Activated T-helper 2 cell treated with anti-CD3 and anti-CD28 coated beads, Interferon-gamma antibody, Interleukin-2, Interleukin-4, amounts not matched to agents 10 μg/mL and 5 μg/mL and 100 μg/mL, durations not matched to agents 14 hours and 24 hours and 36 hours (primary cell): ENCODE data around the gene TMEM191C. TPM values are rescaled to one million over a fixed set of nuclear protein-coding genes. Genes with fewer than 3 reads are reported as not detected.
"Not testable (repeated sequence)": the region's sequence is repeated elsewhere in the genome, so short reads cannot be mapped to it uniquely, and the experiment has no call there.

Experiments
- DNase-seq: peaks from one replicate; pipeline ENCODE4 v3.0.0; 2021; ENCODE audit warnings: low spot score
- H3K27ac Mint-ChIP-seq: one replicate; pipeline ENCODE4 v1.8.0; 2021; ENCODE audit warnings: mixed read lengths
- H3K27me3 Mint-ChIP-seq: one replicate; pipeline ENCODE4 v1.8.0; 2021; ENCODE audit warnings: low read depth, mixed read lengths
- H3K36me3 Mint-ChIP-seq: one replicate; pipeline ENCODE4 v1.8.0; 2021; ENCODE audit warnings: low read depth, mixed read lengths
- H3K4me1 Mint-ChIP-seq: one replicate; pipeline ENCODE4 v1.8.0; 2021; ENCODE audit warnings: low read depth, mixed read lengths
- H3K4me3 Mint-ChIP-seq: one replicate; pipeline ENCODE4 v1.8.0; 2021; ENCODE audit warnings: low read depth, mild to moderate bottlenecking, moderate library complexity, mixed read lengths
- H3K9me3 Mint-ChIP-seq: one replicate; pipeline ENCODE4 v1.8.0; 2021; ENCODE audit warnings: mixed read lengths
- intact Hi-C: fragments of 100-400 bp; cut with micrococcal nuclease; formaldehyde crosslinking; loops from one replicate; pipeline ENCODE4 v1.15.1; 2023
- total RNA-seq: library from RNA; stranded (reverse); gene quantifications from 2 replicates; pipeline ENCODE4 v1.2.3, GENCODE V29; 2022

Gene TMEM191C
- total RNA-seq, 1 donor from 2014 or later, result 0.52 TPM

DNA sequence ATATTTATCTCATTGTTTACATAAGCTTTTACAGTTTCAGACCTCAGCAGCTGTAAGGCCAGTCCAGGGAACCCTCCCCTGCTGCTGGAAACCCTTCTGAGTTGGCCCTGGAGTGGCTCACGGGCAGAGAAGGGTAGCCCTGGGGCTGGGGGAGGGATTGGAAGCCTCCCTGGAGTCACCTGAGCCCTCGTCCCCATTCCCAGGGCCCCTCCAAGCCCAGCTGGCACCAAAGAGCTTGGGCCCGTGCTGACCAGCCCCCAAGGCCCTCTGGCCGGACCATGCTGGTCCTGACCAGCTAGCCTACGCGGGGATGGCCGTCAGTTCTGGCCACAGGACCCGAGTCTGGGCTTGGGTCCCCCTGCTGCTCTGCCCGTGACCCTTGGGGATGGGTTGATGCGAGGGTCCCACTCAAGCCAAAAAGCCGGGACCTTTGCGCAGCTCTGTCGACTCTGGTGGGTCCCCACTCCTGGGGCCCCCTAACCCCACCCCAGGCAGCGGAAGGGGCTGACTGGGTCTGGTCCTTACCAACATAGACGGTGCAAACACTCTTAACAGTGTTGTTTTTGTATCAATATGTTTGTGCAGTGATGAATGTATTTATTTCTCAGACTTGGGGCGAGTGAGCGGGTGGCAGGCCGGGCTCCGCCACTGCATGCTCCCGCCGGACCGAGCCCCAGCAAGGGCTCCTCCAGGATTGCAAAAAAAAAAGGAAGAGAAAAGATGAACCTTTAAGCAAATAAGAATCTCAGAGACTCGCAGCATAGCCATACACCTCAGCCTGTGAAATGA is 17.5 kb upstream of the TMEM191C start:
- Mint-ChIP-seq H3K9me3 (no peaks in the 10 kb centered on the region), H3K27ac (no peak overlapping the region), H3K4me1 (no peaks in the 10 kb centered on the region), H3K4me3 (no peak overlapping the region), H3K27me3 (no peaks in the 10 kb centered on the region), H3K36me3 (peaks cover 3% of the 10 kb centered on the region)
- intact Hi-C loops, result no loop called here
- DNase-seq, result no peak

- H3K27me3 Mint-ChIP-seq, result no peaks in the 10 kb centered on the region
- peaks cover 3% of the 10 kb centered on the region for H3K36me3 Mint-ChIP-seq
- no peaks in the 10 kb centered on the region for H3K4me1 Mint-ChIP-seq
- DNase-seq, result no peak
- intact Hi-C loops, result no loop called here
- no peaks in the 10 kb centered on the region for H3K9me3 Mint-ChIP-seq
- no peak overlapping the region for H3K4me3 Mint-ChIP-seq
- no peak overlapping the region for H3K27ac Mint-ChIP-seq
These were observed 16.8 kb upstream of the TMEM191C start for GRCh38 chr22:21450320-21450831.

DNA sequence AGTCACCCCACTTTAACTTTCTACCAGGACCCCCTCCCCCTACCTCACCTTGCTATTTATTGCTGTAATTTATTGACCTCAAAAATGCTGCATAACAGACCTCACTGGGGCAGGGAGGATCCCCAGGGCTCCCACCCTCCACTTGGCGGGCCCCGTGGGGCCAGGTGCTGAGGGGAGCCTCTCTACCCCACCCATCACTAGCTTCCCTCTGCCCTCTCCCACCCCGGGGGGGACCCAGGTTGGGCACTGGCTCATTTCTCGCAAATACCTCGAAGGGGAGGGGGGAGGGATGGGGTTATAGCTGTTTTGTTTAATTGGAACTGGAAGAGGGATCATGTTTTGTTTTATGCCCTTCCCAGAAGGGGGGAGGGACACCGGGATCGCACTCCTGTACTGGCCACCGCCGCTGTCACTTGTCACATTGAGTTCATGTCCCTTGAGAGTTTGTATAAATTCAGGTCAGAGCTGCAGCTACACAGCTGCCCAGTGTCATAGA is 16.3 kb upstream of the TMEM191C start:
- Mint-ChIP-seq H3K4me3 (no peak overlapping the region), H3K36me3 (peaks cover 3% of the 10 kb centered on the region), H3K27ac (no peak overlapping the region), H3K27me3 (no peaks in the 10 kb centered on the region), H3K4me1 (no peaks in the 10 kb centered on the region), H3K9me3 (no peaks in the 10 kb centered on the region)
- intact Hi-C loops, result no loop called here
- no peak for DNase-seq

GRCh38 chr22:21451545-21452520 is 15.4 kb upstream of the TMEM191C start:
- no peak overlapping the region for H3K27ac Mint-ChIP-seq
- intact Hi-C loops, result no loop called here
- H3K4me3 Mint-ChIP-seq, result no peak overlapping the region
- H3K9me3 Mint-ChIP-seq, result no peaks in the 10 kb centered on the region
- H3K27me3 Mint-ChIP-seq, result no peaks in the 10 kb centered on the region
- no peaks in the 10 kb centered on the region for H3K36me3 Mint-ChIP-seq
- no peaks in the 10 kb centered on the region for H3K4me1 Mint-ChIP-seq
- DNase-seq, result no peak

- H3K4me3 Mint-ChIP-seq, intact Hi-C loops, H3K4me1 Mint-ChIP-seq, H3K27me3 Mint-ChIP-seq, H3K27ac Mint-ChIP-seq, H3K9me3 Mint-ChIP-seq, DNase-seq, H3K36me3 Mint-ChIP-seq: not testable (repeated sequence)
These were observed 14.5 kb upstream of the TMEM191C start for GRCh38 chr22:21452666-21453065.

DNA sequence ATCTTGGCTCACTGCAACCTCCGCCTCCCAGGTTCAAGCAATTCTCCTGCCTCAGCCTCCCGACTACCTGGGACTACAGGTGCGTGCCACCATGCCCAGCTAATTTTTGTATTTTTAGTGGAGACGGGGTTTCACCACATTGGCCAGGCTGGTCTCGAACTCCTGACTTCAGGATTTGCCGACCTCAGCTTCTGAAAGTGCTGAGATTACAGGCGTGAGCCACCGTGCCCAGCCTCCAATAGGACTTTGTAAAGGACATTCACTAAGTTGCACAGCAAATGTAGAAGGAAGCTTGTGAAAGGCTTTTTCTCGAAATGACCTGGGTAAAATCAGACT is 12.2 kb upstream of the TMEM191C start:
- not testable (repeated sequence) for H3K9me3 Mint-ChIP-seq, H3K27me3 Mint-ChIP-seq

DNA sequence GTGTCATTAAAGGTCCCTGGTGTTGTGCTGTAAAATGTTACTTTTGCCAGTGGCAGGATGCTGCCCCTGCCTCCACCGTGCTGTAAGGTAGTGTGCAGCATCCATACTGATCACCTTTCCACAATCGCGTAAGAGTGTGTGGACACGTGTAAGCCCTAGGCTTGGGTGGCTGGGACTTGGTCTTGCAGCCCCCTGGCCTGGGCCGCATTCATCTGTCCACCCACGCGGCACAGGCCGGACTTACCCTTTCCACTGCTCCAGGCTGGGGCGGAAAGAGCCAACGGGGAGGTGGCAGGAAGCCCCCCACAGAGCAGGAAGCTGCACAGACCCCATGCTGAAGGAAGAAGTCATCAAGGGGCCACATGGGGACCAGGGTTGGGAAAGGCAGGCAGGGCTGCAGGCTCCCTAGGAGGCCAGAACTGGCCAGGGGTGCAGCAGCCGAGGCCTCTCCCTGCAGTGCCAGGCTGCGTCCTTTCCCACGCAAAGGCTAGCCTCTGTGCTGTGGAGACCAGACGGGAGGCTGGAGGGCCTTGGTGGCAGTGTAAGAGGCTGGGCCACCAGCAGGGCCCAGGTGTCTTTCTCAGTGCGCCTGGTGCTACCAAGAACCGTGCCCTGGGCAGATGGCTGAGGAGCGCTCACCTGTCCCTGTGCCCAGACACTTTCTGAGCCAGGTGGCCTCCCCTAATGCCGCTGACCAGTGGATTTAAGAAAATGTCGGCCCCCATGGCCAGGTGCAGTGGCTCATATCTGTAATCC is 11.7 kb upstream of the TMEM191C start:
- H3K4me1 Mint-ChIP-seq, result no peaks in the 10 kb centered on the region
- DNase-seq, result no peak

More for the DNA sequence above, 12.2 kb upstream of the TMEM191C start:
- H3K4me3 Mint-ChIP-seq, DNase-seq, H3K36me3 Mint-ChIP-seq, H3K27ac Mint-ChIP-seq, intact Hi-C loops, H3K4me1 Mint-ChIP-seq: not testable (repeated sequence)

GRCh38 chr22:21457023-21457787 is 10.0 kb upstream of the TMEM191C start:
- Mint-ChIP-seq H3K4me1 (no peaks in the 10 kb centered on the region), H3K36me3 (no peaks in the 10 kb centered on the region), H3K27me3 (no peaks in the 10 kb centered on the region), H3K9me3 (no peaks in the 10 kb centered on the region), H3K4me3 (no peak overlapping the region), H3K27ac (no peak overlapping the region)
- DNase-seq, result no peak
- intact Hi-C loops, result no loop called here

More for the DNA sequence above, 11.7 kb upstream of the TMEM191C start:
- H3K4me3 Mint-ChIP-seq, result no peak overlapping the region
- intact Hi-C loops, result no loop called here
- no peaks in the 10 kb centered on the region for H3K27me3 Mint-ChIP-seq
- no peak overlapping the region for H3K27ac Mint-ChIP-seq
- H3K36me3 Mint-ChIP-seq, result no peaks in the 10 kb centered on the region
- H3K9me3 Mint-ChIP-seq, result no peaks in the 10 kb centered on the region

GRCh38 chr22:21462672-21463071 is 4.5 kb upstream of the TMEM191C start:
- H3K9me3 Mint-ChIP-seq, H3K4me3 Mint-ChIP-seq, H3K27me3 Mint-ChIP-seq, DNase-seq, H3K36me3 Mint-ChIP-seq, intact Hi-C loops, H3K4me1 Mint-ChIP-seq, H3K27ac Mint-ChIP-seq: not testable (repeated sequence)

DNA sequence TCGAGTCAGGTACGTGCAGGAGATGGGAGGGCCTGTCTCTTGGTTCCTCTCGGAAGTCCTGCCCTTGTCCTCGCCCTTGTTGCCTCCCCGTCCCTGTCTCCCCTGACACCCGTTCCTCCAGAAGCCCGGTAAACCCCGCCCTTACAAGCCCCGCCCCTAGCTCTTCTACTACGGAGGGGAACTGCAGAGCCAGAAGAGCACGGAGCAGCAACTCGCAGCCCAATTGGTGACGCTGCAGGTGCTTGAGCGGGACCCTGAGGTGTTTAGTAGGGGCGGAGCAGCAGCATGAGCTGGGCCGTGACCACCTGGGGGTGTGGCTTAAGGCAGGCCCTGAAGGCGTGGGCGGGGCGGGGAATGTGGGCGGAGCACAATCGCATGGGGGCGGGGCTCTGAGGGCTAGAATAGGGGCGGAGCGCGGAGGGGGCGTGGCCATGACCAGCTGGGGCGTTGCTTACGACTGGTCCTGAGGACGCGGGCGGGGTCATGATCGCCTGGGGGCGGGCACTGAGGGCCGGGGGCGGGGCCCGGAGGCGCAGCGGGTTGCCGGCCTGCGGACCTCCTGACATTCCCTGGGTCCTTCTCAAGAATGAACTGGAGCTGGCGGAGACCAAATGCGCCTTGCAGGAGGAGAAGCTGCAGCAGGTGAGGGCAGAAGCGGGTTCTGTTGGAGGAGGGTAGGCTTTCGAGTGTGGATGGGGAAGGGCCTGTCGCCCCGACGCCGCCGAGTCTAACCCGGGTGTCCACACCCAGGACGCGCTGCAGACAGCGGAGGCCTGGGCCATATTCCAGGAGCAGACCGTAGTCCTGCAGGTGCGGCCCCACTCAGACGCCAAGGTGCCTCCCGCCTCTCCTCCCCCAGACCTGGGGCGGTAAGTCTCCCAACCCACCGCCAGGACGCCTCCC is 1.3 kb downstream of the TMEM191C start:
- Mint-ChIP-seq H3K4me3 (peak overlapping the region; percentile 80), H3K27ac (peak overlapping the region; percentile 74)
- H3K4me1 Mint-ChIP-seq, H3K36me3 Mint-ChIP-seq, H3K27me3 Mint-ChIP-seq, intact Hi-C loops, H3K9me3 Mint-ChIP-seq: not testable (repeated sequence)
- DNase-seq, result peak; percentile 84
